ENCODE data around the gene PDE4D. TPM values are rescaled to one million over a fixed set of nuclear protein-coding genes. Genes with fewer than 3 reads are reported as not detected.

The PDE4D gene
- total RNA-seq, 1 experiment from 2014 or later: 2.4 TPM

GRCh38 chr5:59354811-59355210, 538.7 kb downstream of the PDE4D start:
- H3K27ac ChIP-seq (ENCODE audit: low read length): no peak overlapping the region
- BruUV-seq (replicated peaks): no TSS peak
- CTCF ChIA-PET: no interaction called here
- H3K4me3 ChIP-seq (ENCODE audit: low read depth in 2 of 2, low read length in 2 of 2): no peak overlapping the region
- TF ChIP-seq CTCF (IDR thresholded peaks at IDR 0.05) (no peak), SIN3A (IDR thresholded peaks at IDR 0.05; ENCODE audit: borderline replicate concordance, insufficient read depth, low read depth, low read length) (no peak), TCF7L2 (IDR thresholded peaks at IDR 0.05; ENCODE audit: low read depth, low read length) (no peak), REST (IDR thresholded peaks at IDR 0.05; ENCODE audit: insufficient read depth in 1 of 2, low read depth in 2 of 2, low read length in 1 of 2) (no peak), POLR2AphosphoS5 (IDR thresholded peaks at IDR 0.05; ENCODE audit: low read depth, low read length) (no peak)
- H3K36me3 ChIP-seq (ENCODE audit: control insufficient read depth, insufficient read depth, low read length): no peaks in the 10 kb centered on the region
- no peaks in the 10 kb centered on the region for H3K9me3 ChIP-seq (ENCODE audit: control insufficient read depth, insufficient read depth, low read depth, low read length)
- DNase-seq (ENCODE audit: low read depth, low spot score) (no peak), ATAC-seq (no peak)
- intact Hi-C loops (cut with micrococcal nuclease; ENCODE audit: unreplicated experiment): no loop called here
- POLR2A ChIA-PET: no interaction called here
- H3K4me1 ChIP-seq (ENCODE audit: control insufficient read depth, insufficient read depth, low read length): no peaks in the 10 kb centered on the region
- H3K27me3 ChIP-seq (ENCODE audit: control insufficient read depth, insufficient read depth, low read length): no peaks in the 10 kb centered on the region
- in situ Hi-C loops (cut with HindIII; ENCODE audit: low pct_unique_long_range_greater_than_20kb, low sequenced_read_pairs): no loop called here

- Histone ChIP-seq H3K4me1 (ENCODE audit: control insufficient read depth, insufficient read depth, low read length) (no peaks in the 10 kb centered on the region), H3K27ac (ENCODE audit: low read length) (no peak overlapping the region), H3K4me3 (ENCODE audit: low read depth in 2 of 2, low read length in 2 of 2) (no peak overlapping the region), H3K9me3 (ENCODE audit: control insufficient read depth, insufficient read depth, low read depth, low read length) (no peaks in the 10 kb centered on the region), H3K36me3 (ENCODE audit: control insufficient read depth, insufficient read depth, low read length) (no peaks in the 10 kb centered on the region), H3K27me3 (ENCODE audit: control insufficient read depth, insufficient read depth, low read length) (no peaks in the 10 kb centered on the region)
- intact Hi-C loops (cut with micrococcal nuclease; ENCODE audit: unreplicated experiment): no loop called here
- no TSS peak for BruUV-seq (replicated peaks)
- in situ Hi-C loops (cut with HindIII; ENCODE audit: low pct_unique_long_range_greater_than_20kb, low sequenced_read_pairs): no loop called here
- DNase-seq (ENCODE audit: low read depth, low spot score) (no peak), ATAC-seq (no peak)
- TF ChIP-seq SIN3A (IDR thresholded peaks at IDR 0.05; ENCODE audit: borderline replicate concordance, insufficient read depth, low read depth, low read length): no peak
- TF ChIP-seq TCF7L2 (IDR thresholded peaks at IDR 0.05; ENCODE audit: low read depth, low read length): no peak
- TF ChIP-seq CTCF (IDR thresholded peaks at IDR 0.05): no peak
- no peak for TF ChIP-seq POLR2AphosphoS5 (IDR thresholded peaks at IDR 0.05; ENCODE audit: low read depth, low read length)
- TF ChIP-seq REST (IDR thresholded peaks at IDR 0.05; ENCODE audit: insufficient read depth in 1 of 2, low read depth in 2 of 2, low read length in 1 of 2): no peak
- ChIA-PET CTCF (no interaction called here), POLR2A (no interaction called here)
These were observed 539.3 kb downstream of the PDE4D start for GRCh38 chr5:59354274-59354673.
